ENCODE results near the gene SRPK1. TPM values are rescaled to one million over a fixed set of nuclear protein-coding genes. Genes with fewer than 3 reads are reported as not detected.

The SRPK1 gene
- total and polyA plus RNA-seq, 2 of the 8 experiments (the other 6 are each of a cell fraction or from before 2014, with no cell fraction given): 25.7 to 116 TPM

DNA sequence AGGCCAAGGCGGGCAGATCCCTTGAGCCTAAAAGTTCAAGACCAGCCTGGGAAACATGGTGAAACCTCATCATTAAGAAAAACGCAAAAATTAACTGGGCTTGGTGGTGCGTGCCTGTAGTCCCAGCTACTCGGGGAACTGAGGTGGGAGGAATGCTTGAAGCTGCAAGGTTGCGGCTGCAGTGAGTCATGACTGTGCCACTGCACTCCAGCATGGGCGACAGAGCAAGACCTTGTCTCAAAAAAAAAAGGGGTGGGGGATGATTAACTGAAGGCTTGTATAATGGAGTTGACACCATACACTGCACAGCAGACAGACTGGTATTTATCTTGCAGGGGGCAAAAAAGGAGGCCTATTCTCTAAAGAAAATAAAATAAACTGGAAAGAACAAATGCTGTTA lies 27.7 kb downstream of the SRPK1 start (continued):
- TF ChIP-seq CHD1 (IDR thresholded peaks at IDR 0.05; ENCODE audit: low read depth, low read length) (no peak), ZNF274 (IDR thresholded peaks at IDR 0.05; ENCODE audit: borderline replicate concordance, extremely low read depth, low read length) (no peak), KDM4A (IDR thresholded peaks at IDR 0.05; ENCODE audit: low read depth, low read length, severe bottlenecking) (no peak), POLR2A (IDR thresholded peaks at IDR 0.05; ENCODE audit: control extremely low read depth in 1 of 2, low read depth in 2 of 2, low read length in 2 of 2) (no peak)
- TF ChIP-seq, protein P1, sequence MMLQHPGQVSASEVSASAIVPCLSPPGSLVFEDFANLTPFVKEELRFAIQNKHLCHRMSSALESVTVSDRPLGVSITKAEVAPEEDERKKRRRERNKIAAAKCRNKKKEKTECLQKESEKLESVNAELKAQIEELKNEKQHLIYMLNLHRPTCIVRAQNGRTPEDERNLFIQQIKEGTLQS (IDR thresholded peaks at IDR 0.05; ENCODE audit: insufficient read depth, low read depth, low read length): no peak
